ENCODE data around the gene KRT85. TPM values are rescaled to one million over a fixed set of nuclear protein-coding genes. Genes with fewer than 3 reads are reported as not detected.

Gene KRT85
- total and polyA plus RNA-seq, 12 donors = not detected

GRCh38 chr12:52394836-52395405 is 27.6 kb upstream of the KRT85 start:
- H3K27me3 ChIP-seq = no peaks in the 10 kb centered on the region
- WGBS, 4 donors = 77 to 88% (median 79%) methylated on average over 13 of the region's 13 CpGs

GRCh38 chr12:52392465-52393007 is 25.3 kb upstream of the KRT85 start:
- Histone ChIP-seq H3K27me3 (peaks cover 10% of the 10 kb centered on the region), H3K4me3 (no peak overlapping the region), H3K36me3 (replicated peaks in 1 of 2) (no peaks in the 10 kb centered on the region), H3K27ac (no peak overlapping the region), H3K9me3 (replicated peaks in 1 of 3) (no peaks in the 10 kb centered on the region), H3K4me1 (replicated peaks in 1 of 2) (no peaks in the 10 kb centered on the region)
- DNase-seq = no peak
- WGBS, 4 donors = 87 to 92% (median 91%) methylated on average over 7 of the region's 7 CpGs
- TF ChIP-seq POLR2A (IDR thresholded peaks at IDR 0.05) (no peak), CTCF (IDR thresholded peaks at IDR 0.05) (no peak)
- intact Hi-C loops (cut with DNase I) = no loop called here

More at GRCh38 chr12:52394836-52395405, 27.6 kb upstream of the KRT85 start:
- DNase-seq = no peak
- no peaks in the 10 kb centered on the region for H3K9me3 ChIP-seq (replicated peaks in 1 of 3)
- no peaks in the 10 kb centered on the region for H3K36me3 ChIP-seq (replicated peaks in 1 of 2)
- H3K4me3 ChIP-seq = no peak overlapping the region
- TF ChIP-seq POLR2A (IDR thresholded peaks at IDR 0.05) = no peak
- no peak for TF ChIP-seq CTCF (IDR thresholded peaks at IDR 0.05)
- intact Hi-C loops (cut with DNase I) = no loop called here
- no peak overlapping the region for H3K27ac ChIP-seq
- H3K4me1 ChIP-seq (replicated peaks in 1 of 2) = no peaks in the 10 kb centered on the region

- no peaks in the 10 kb centered on the region for H3K4me1 ChIP-seq (replicated peaks in 1 of 2)
- WGBS, 4 donors = 27 to 47% (median 29%) methylated on average over 2 to 4 of the region's 4 CpGs
- TF ChIP-seq POLR2A (IDR thresholded peaks at IDR 0.05) = no peak
- no peak for TF ChIP-seq CTCF (IDR thresholded peaks at IDR 0.05)
- peak; percentile 54 to 84 (median 71) for DNase-seq
- H3K27me3 ChIP-seq = peaks cover 10% of the 10 kb centered on the region
- intact Hi-C loops (cut with DNase I) = no loop called here
- H3K4me3 ChIP-seq = no peak overlapping the region
- H3K9me3 ChIP-seq (replicated peaks in 1 of 3) = no peaks in the 10 kb centered on the region
- no peaks in the 10 kb centered on the region for H3K36me3 ChIP-seq (replicated peaks in 1 of 2)
- no peak overlapping the region for H3K27ac ChIP-seq
These were observed 24.3 kb upstream of the KRT85 start for GRCh38 chr12:52391618-52392002.

- DNase-seq = no peak
- no peaks in the 10 kb centered on the region for H3K36me3 ChIP-seq (replicated peaks in 1 of 2)
- H3K27me3 ChIP-seq = peaks cover 10% of the 10 kb centered on the region
- 64 to 73% (median 67%) methylated on average over 8 to 11 of the region's 11 CpGs for WGBS, 4 donors
- H3K4me1 ChIP-seq (replicated peaks in 1 of 2) = no peaks in the 10 kb centered on the region
- H3K4me3 ChIP-seq = no peak overlapping the region
- H3K27ac ChIP-seq = no peak overlapping the region
- intact Hi-C loops (cut with DNase I) = no loop called here
- H3K9me3 ChIP-seq (replicated peaks in 1 of 3) = no peaks in the 10 kb centered on the region
- peak in 5 of 6 experiments; percentile 12 to 47 (median 29) for TF ChIP-seq CTCF (IDR thresholded peaks at IDR 0.05)
- TF ChIP-seq POLR2A (IDR thresholded peaks at IDR 0.05) = no peak
These were observed 23.7 kb upstream of the KRT85 start for GRCh38 chr12:52390739-52391617.

All from adrenal gland (tissue), 12 donors.